Measurements from ENCODE around the gene OTULINL. TPM values are rescaled to one million over a fixed set of nuclear protein-coding genes. Genes with fewer than 3 reads are reported as not detected.

OTULINL gene
- total and polyA plus RNA-seq, 2 of the 8 experiments (the other 6 are each of a cell fraction or from before 2014, with no cell fraction given), result 3.1 to 8.3 TPM

GRCh38 chr5:14557203-14557770 is 24.3 kb upstream of the OTULINL start:
- CTCF ChIA-PET (ENCODE audit: partially characterized antibody), result interaction anchor here (0.9 to 1.3 kb wide), 2 partner anchors 14 to 52 kb away, joined by 3 to 4 read pairs; no protein-coding TSS in a partner anchor
- no peak for TF ChIP-seq KDM4A (IDR thresholded peaks at IDR 0.05; ENCODE audit: low read depth, low read length, severe bottlenecking)
- TF ChIP-seq ZNF274 (IDR thresholded peaks at IDR 0.05; ENCODE audit: borderline replicate concordance, extremely low read depth, low read length), result no peak
- TF ChIP-seq SP1 (IDR thresholded peaks at IDR 0.05; ENCODE audit: low read depth, low read length), result no peak
- no peak for TF ChIP-seq TBP (IDR thresholded peaks at IDR 0.05; ENCODE audit: low read depth, low read length)
- no peak for TF ChIP-seq SP4 (IDR thresholded peaks at IDR 0.05; ENCODE audit: low read length)
- no peak for TF ChIP-seq RFX5 (IDR thresholded peaks at IDR 0.05; ENCODE audit: borderline replicate concordance, low read depth, low read length)
- no peak for TF ChIP-seq POLR2A (IDR thresholded peaks at IDR 0.05; ENCODE audit: control extremely low read depth in 1 of 2, low read depth in 2 of 2, low read length in 2 of 2)
- no peak for TF ChIP-seq GABPA (IDR thresholded peaks at IDR 0.05; ENCODE audit: borderline replicate concordance, insufficient read depth, low read length)
- no peak for TF ChIP-seq ATF2 (IDR thresholded peaks at IDR 0.05; ENCODE audit: low read length)
- no peak for TF ChIP-seq CREB1 (IDR thresholded peaks at IDR 0.05)
- TF ChIP-seq RXRA (IDR thresholded peaks at IDR 0.05; ENCODE audit: insufficient read depth, low read depth, low read length), result no peak
- no peak for TF ChIP-seq EGR1 (IDR thresholded peaks at IDR 0.05; ENCODE audit: borderline replicate concordance, low read depth, low read length)
- TF ChIP-seq CHD2 (IDR thresholded peaks at IDR 0.05; ENCODE audit: low read length), result no peak

More at GRCh38 chr5:14557203-14557770, 24.3 kb upstream of the OTULINL start:
- H2BK12ac ChIP-seq (ENCODE audit: low read depth, low read length), result no peak overlapping the region
- DNase-seq (ENCODE audit: low read depth in 1 of 2, low spot score in 2 of 2) (no peak), FAIRE-seq (no peak)
- H2AK5ac ChIP-seq (ENCODE audit: low read depth, low read length), result no peak overlapping the region
- H3K4me3 ChIP-seq (ENCODE audit: extremely low read depth in 1 of 4, insufficient read depth in 2 of 4, low read depth in 3 of 4, low read length in 4 of 4), result no peak overlapping the region
- WGBS, 2 experiments (ENCODE audit: extremely low coverage in 1 of 2, insufficient coverage in 1 of 2, insufficient read length in 1 of 2, insufficient replicate concordance in 2 of 2, low coverage in 1 of 2, low lambda C conversion rate in 2 of 2, missing lambda C conversion rate in 1 of 2), result 82% methylated on average over 8 of the region's 8 CpGs; no CpG with 5 or more reads in 1 of the 2 experiments
- no peak overlapping the region for H3K18ac ChIP-seq (ENCODE audit: extremely low read depth, low read length)
- H3K27me3 ChIP-seq (replicated peaks in 1 of 4; ENCODE audit: control insufficient read depth in 3 of 4, extremely low read depth in 1 of 4, insufficient read depth in 3 of 4, low read length in 3 of 4), result no peaks in the 10 kb centered on the region
- no peak overlapping the region for H4K8ac ChIP-seq (ENCODE audit: extremely low read depth, insufficient read depth, low read length)
- no peak overlapping the region for H4K5ac ChIP-seq (ENCODE audit: insufficient read length, low read depth, low read length)
- no peaks in the 10 kb centered on the region for H3K36me3 ChIP-seq (ENCODE audit: control insufficient read depth in 2 of 4, insufficient read depth in 4 of 4, low read length in 3 of 4)
- H2BK5ac ChIP-seq (ENCODE audit: low read depth, low read length), result no peak overlapping the region
- H3K4me1 ChIP-seq (replicated peaks in 1 of 4; ENCODE audit: control insufficient read depth in 3 of 4, insufficient read depth in 4 of 4, low read length in 3 of 4), result no peaks in the 10 kb centered on the region
- H3K56ac ChIP-seq (replicated peaks; ENCODE audit: insufficient read length, low read depth, low read length), result no peak overlapping the region
- H3K79me1 ChIP-seq (ENCODE audit: low read depth, low read length), result no peaks in the 10 kb centered on the region
- no peak overlapping the region for H2BK20ac ChIP-seq (ENCODE audit: low read length)
- no peak overlapping the region for H3K4me2 ChIP-seq (ENCODE audit: insufficient read depth in 1 of 2, low read depth in 2 of 2, low read length in 2 of 2)
- H3K27ac ChIP-seq (ENCODE audit: low read depth, low read length), result no peak overlapping the region
- POLR2A ChIA-PET (ENCODE audit: partially characterized antibody), result no interaction called here
- H4K91ac ChIP-seq (replicated peaks; ENCODE audit: insufficient read length, low read length), result no peak overlapping the region
- no peak overlapping the region for H3K23ac ChIP-seq (ENCODE audit: insufficient read length)
- H3K23me2 ChIP-seq (ENCODE audit: low read depth, low read length), result no peaks in the 10 kb centered on the region
- H3K9ac ChIP-seq (replicated peaks in 1 of 4; ENCODE audit: extremely low read depth in 1 of 4, low read depth in 3 of 4, low read length in 3 of 4), result no peak overlapping the region; a peak in 1 of 7 replicates
- no peak overlapping the region for H2AFZ ChIP-seq (ENCODE audit: low read length)
- no peak overlapping the region for H3K14ac ChIP-seq (ENCODE audit: insufficient read length)
- H4K20me1 ChIP-seq (replicated peaks in 1 of 2; ENCODE audit: control insufficient read depth in 1 of 2, insufficient read depth in 2 of 2, low read length in 2 of 2), result no peaks in the 10 kb centered on the region
- no peaks in the 10 kb centered on the region for H3K9me3 ChIP-seq (ENCODE audit: insufficient read depth in 2 of 2, low read depth in 1 of 2, low read length in 1 of 2)
- H3K79me2 ChIP-seq (ENCODE audit: control insufficient read depth in 1 of 2, insufficient read depth in 2 of 2, low read length in 2 of 2), result no peaks in the 10 kb centered on the region
- H3K4ac ChIP-seq (replicated peaks; ENCODE audit: insufficient read length, low read depth, low read length), result no peak overlapping the region
- H2BK15ac ChIP-seq (ENCODE audit: low read length), result no peak overlapping the region
- no peak overlapping the region for H2BK120ac ChIP-seq (replicated peaks; ENCODE audit: low read depth, low read length)

Measured in H1 (cell line).